ENCODE data around the gene PWP2. TPM values are rescaled to one million over a fixed set of nuclear protein-coding genes. Genes with fewer than 3 reads are reported as not detected.

Gene PWP2
- total RNA-seq, 4 donors from 2014 or later: 5.4 to 18.3 (median 6.6) TPM

DNA sequence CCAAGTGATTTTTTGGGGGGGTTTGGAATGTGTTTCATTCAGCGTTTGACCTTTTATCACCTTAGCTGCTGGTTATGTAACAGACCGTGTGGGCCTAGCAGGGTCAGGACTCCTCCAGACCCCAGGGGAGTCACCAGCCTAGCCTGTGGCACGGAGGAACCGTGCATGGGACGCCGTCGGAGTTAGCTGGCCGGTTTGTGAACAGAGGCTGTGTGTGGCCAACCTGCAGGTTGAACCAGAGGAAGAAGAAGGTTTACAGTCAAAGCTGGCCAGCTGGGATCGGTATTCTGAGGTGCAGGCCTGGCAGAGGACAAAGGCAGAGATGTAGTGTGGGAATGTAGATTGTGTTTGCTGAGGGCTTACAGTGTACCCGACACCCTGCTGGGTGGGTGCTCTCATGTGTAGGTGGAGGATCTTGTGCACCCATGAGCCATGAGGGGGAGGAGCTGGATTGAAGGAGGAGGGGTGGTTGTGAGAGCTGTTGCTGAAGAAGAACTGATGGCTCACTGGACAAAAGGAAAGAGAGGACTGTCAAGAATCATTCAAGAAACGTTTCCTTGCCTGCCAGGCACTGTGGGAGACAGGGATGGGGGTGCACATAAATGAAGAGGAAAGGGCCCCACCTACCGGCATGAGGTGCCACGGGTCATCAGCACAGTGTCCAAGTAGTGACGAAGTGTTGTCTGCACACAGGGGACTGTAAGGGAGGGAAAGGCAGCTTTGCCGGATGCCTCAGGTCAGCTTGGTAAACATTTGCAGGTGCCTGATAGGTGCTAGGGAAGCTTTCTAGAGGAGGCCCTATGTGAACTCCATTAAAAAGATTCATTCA lies 40.0 kb upstream of the PWP2 start:
- no peak for TF ChIP-seq POLR2A (IDR thresholded peaks at IDR 0.05)
- no peak for TF ChIP-seq CTCF (IDR thresholded peaks at IDR 0.05)
- 73 to 84% methylated on average over 15 of the region's 15 CpGs for WGBS, 2 donors
- Histone ChIP-seq H3K4me1 (no peaks in the 10 kb centered on the region), H3K27me3 (no peaks in the 10 kb centered on the region), H3K4me3 (no peak overlapping the region), H3K36me3 (peaks cover 7 to 90% (median 11%) of the 10 kb centered on the region in 3 donors), H3K27ac (no peak overlapping the region), H3K9me3 (no peaks in the 10 kb centered on the region)
- intact Hi-C loops (cut with DNase I): no loop called here
- no peak for DNase-seq

GRCh38 chr21:44070391-44070790 lies 36.8 kb upstream of the PWP2 start:
- Histone ChIP-seq H3K4me3 (no peak overlapping the region), H3K27ac (no peak overlapping the region), H3K9me3 (no peaks in the 10 kb centered on the region), H3K36me3 (peaks cover 7 to 90% (median 9%) of the 10 kb centered on the region in 3 donors), H3K4me1 (no peaks in the 10 kb centered on the region), H3K27me3 (no peaks in the 10 kb centered on the region)
- 97 to 100% methylated on average over 4 to 7 of the region's 7 CpGs for WGBS, 2 donors
- DNase-seq: no peak
- TF ChIP-seq CTCF (IDR thresholded peaks at IDR 0.05) (no peak), POLR2A (IDR thresholded peaks at IDR 0.05) (no peak)
- intact Hi-C loops (cut with DNase I): no loop called here

GRCh38 chr21:44071359-44072104 lies 35.7 kb upstream of the PWP2 start:
- H3K27me3 ChIP-seq: no peaks in the 10 kb centered on the region
- no peaks in the 10 kb centered on the region for H3K9me3 ChIP-seq
- no peak overlapping the region for H3K27ac ChIP-seq
- DNase-seq: no peak
- WGBS, 2 donors: 87 to 88% methylated on average over 12 to 15 of the region's 15 CpGs
- H3K4me3 ChIP-seq: no peak overlapping the region
- no peaks in the 10 kb centered on the region for H3K4me1 ChIP-seq
- no peak for TF ChIP-seq POLR2A (IDR thresholded peaks at IDR 0.05)
- TF ChIP-seq CTCF (IDR thresholded peaks at IDR 0.05): no peak
- intact Hi-C loops (cut with DNase I): no loop called here
- H3K36me3 ChIP-seq: peaks cover 7 to 90% (median 19%) of the 10 kb centered on the region in 3 donors

- H3K4me3 ChIP-seq: no peak overlapping the region
- no peak for DNase-seq
- H3K27ac ChIP-seq: no peak overlapping the region
- TF ChIP-seq POLR2A (IDR thresholded peaks at IDR 0.05) (no peak), CTCF (IDR thresholded peaks at IDR 0.05) (no peak)
- peaks cover 7 to 90% (median 25%) of the 10 kb centered on the region in 3 donors for H3K36me3 ChIP-seq
- no peaks in the 10 kb centered on the region for H3K4me1 ChIP-seq
- intact Hi-C loops (cut with DNase I): no loop called here
- H3K9me3 ChIP-seq: no peaks in the 10 kb centered on the region
- 93 to 98% methylated on average over 15 of the region's 15 CpGs for WGBS, 2 donors
- H3K27me3 ChIP-seq: no peaks in the 10 kb centered on the region
Observed at GRCh38 chr21:44072111-44072510, 35.1 kb upstream of the PWP2 start.

Measured in esophagus squamous epithelium (tissue), 5 donors.